ENCODE measurements around the gene KRR1.

GRCh38 chr12:75556311-75556899 is 45.0 kb upstream of the KRR1 start:
- TF ChIP-seq RAD21 (IDR thresholded peaks at IDR 0.05; ENCODE audit: low read depth) (no peak), EP300 (IDR thresholded peaks at IDR 0.05; ENCODE audit: borderline replicate concordance) (no peak), TEAD4 (IDR thresholded peaks at IDR 0.05) (no peak), TAF1 (IDR thresholded peaks at IDR 0.05; ENCODE audit: low read depth) (no peak), REST (IDR thresholded peaks at IDR 0.05; ENCODE audit: low read depth) (no peak), MAX (IDR thresholded peaks at IDR 0.05) (no peak), CREB1 (IDR thresholded peaks at IDR 0.05; ENCODE audit: low read depth) (no peak)

Data from Ishikawa (cell line).